Natural killer cell (primary cell): ENCODE results near the gene TECRL. TPM values are rescaled to one million over a fixed set of nuclear protein-coding genes. Genes with fewer than 3 reads are reported as not detected.

Experiments
- ATAC-seq, 3 donors: fragments of 150-1000 bp in 2 of 3; fragments of 200-7000 bp in 1 of 3; cut with Tn5 transposase; 1 replicate in 1 of 3; 2 replicates in 2 of 3; pipeline ENCODE4 v1.10.0; 2021; ENCODE audit warnings: mild to moderate bottlenecking in 2 of 3, moderate library complexity in 2 of 3
- DNase-seq, 2 donors: peaks; one replicate each; pipeline versions ENCODE4 v3.0.0 to v3.0.0-alpha.2; 2013 to 2021; ENCODE audit warnings: mixed read lengths in 1 of 2
- H3K27ac ChIP-seq: one replicate; pipeline ENCODE4 v1.5.1; 2013; ENCODE audit warnings: mild to moderate bottlenecking, low read length
- H3K27me3 ChIP-seq: one replicate; pipeline ENCODE4 v1.6.1; 2013; ENCODE audit warnings: low read length; ENCODE audit not compliant: control insufficient read depth, insufficient read depth
- H3K36me3 ChIP-seq: one replicate; pipeline ENCODE4 v1.6.1; 2013; ENCODE audit warnings: low read length; ENCODE audit not compliant: control insufficient read depth, insufficient read depth
- H3K4me1 ChIP-seq: one replicate; pipeline ENCODE4 v1.6.1; 2013; ENCODE audit warnings: low read length; ENCODE audit not compliant: control insufficient read depth, insufficient read depth
- H3K4me3 ChIP-seq: one replicate; pipeline ENCODE4 v1.5.1; 2013; ENCODE audit warnings: low read length
- H3K9me3 ChIP-seq: one replicate; pipeline ENCODE4 v1.6.1; 2013; ENCODE audit warnings: low read length; ENCODE audit not compliant: control insufficient read depth, insufficient read depth
- H3K27ac Mint-ChIP-seq, 2 donors: one replicate each; pipeline ENCODE4 v1.8.0; 2022; ENCODE audit warnings: mild to moderate bottlenecking in 2 of 2, mixed read lengths in 2 of 2, moderate library complexity in 1 of 2
- H3K27me3 Mint-ChIP-seq, 2 donors: one replicate each; pipeline ENCODE4 v1.8.0; 2022; ENCODE audit warnings: low read depth in 2 of 2, mixed read lengths in 2 of 2
- H3K36me3 Mint-ChIP-seq: one replicate; pipeline ENCODE4 v1.8.0; 2022; ENCODE audit warnings: mixed read lengths
- H3K4me1 Mint-ChIP-seq, 2 donors: one replicate each; pipeline ENCODE4 v1.8.0; 2022; ENCODE audit warnings: mixed read lengths in 2 of 2
- H3K4me3 Mint-ChIP-seq: one replicate; pipeline ENCODE4 v1.8.0; 2022; ENCODE audit warnings: mild to moderate bottlenecking, moderate library complexity, mixed read lengths
- H3K9me3 Mint-ChIP-seq, 2 donors: one replicate each; pipeline ENCODE4 v1.8.0; 2022; ENCODE audit warnings: mixed read lengths in 2 of 2
- CTCF ChIP-seq: fragments of 200-600 bp; IDR thresholded peaks from one replicate; pipeline ENCODE4 v1.8.0; 2022; ENCODE audit warnings: antibody characterized with exemption
- WGBS: methylation state at CpG from one replicate; pipeline ENCODE4 v1.1.7; 2013; ENCODE audit warnings: missing lambda C conversion rate; ENCODE audit not compliant: insufficient coverage; 5-methylcytosine and 5-hydroxymethylcytosine counted together
- intact Hi-C: fragments of 100-400 bp; cut with micrococcal nuclease; formaldehyde crosslinking; loops from one replicate; pipeline ENCODE4 v1.14.2; 2022
- total RNA-seq, 4 donors: library from RNA; stranded (reverse); fragments of 120-200 nt in 1 of 4; gene quantifications; one replicate each; pipeline versions ENCODE4 v1.2.3 to v1.2.4, GENCODE V29; 2013 to 2022

TECRL gene
- total RNA-seq, 3 donors from 2014 or later (not counting 1 experiment from before 2014, with no cell fraction given), result not detected

DNA sequence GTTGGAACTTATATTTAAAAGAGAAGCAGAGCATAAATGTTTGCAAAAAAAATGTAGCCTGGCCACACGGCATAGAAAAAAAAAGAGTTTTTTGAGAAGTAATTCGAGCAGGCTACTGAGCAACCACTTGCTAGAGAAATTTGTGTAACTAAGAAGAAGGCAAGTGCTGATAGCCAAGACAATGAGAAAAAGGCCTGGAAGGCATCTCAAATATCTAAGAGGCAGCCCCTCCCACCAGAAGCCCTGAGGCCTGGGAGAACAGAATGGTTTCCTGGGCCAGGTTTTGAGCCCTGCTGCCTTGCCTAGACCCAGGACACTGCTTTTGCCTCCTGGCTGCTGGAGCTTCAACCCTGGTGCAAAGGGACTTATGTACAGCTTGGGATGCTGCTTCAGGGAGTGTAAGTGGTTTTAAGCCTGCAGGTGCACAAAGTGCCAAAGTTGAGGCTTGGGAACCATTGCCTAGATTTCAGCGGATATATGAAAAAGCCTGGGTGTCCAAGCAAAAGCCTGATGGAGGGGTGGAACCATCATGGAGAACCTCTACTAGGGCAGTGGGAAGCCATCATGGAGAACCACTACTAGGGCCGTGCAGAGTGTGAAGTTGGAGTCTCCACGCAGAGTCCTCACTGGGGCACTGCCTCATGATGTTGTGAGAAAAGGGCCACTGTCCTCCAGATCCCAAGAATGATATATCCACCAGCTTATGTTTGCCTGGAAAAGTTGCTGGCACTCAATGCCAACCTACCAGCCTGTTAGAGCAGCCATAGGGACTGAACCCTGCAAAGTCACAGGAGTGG, 9.7 kb downstream of the TECRL start:
- Mint-ChIP-seq H3K27me3 (no peaks in the 10 kb centered on the region), H3K27ac (no peak overlapping the region), H3K4me1 (no peaks in the 10 kb centered on the region), H3K36me3 (peaks cover 19% of the 10 kb centered on the region), H3K9me3 (peaks cover 15 to 35% of the 10 kb centered on the region in 2 donors), H3K4me3 (no peak overlapping the region)
- DNase-seq (no peak), ATAC-seq (no peak)
- Histone ChIP-seq H3K27me3 (no peaks in the 10 kb centered on the region), H3K4me1 (no peaks in the 10 kb centered on the region), H3K4me3 (no peak overlapping the region), H3K9me3 (peaks cover 4% of the 10 kb centered on the region), H3K36me3 (no peaks in the 10 kb centered on the region), H3K27ac (no peak overlapping the region)
- TF ChIP-seq CTCF, result no peak
- 81% methylated on average over 5 of the region's 5 CpGs for WGBS
- intact Hi-C loops, result no loop called here

DNA sequence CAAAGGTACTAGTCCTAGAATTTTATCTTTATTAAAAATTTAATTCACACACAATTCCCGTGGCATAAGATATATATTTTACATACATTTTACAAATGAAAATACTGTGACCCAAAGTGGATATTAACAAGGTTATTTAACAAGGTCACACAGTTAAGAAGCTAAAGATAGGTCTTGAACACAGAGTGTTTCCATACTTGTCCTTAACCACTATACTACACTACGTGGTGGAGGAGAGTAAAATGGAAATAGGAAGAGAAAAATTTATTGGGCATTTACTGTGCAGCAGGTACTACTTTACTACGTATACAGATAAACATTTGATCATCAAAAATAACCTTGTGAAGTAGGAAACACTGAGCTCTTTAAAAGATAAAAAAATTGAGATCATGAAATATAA, 14.8 kb downstream of the TECRL start:
- no CpG with 5 or more reads among the region's 3 CpGs for WGBS
- TF ChIP-seq CTCF, result no peak
- Histone ChIP-seq H3K4me1 (no peaks in the 10 kb centered on the region), H3K36me3 (no peaks in the 10 kb centered on the region), H3K27me3 (no peaks in the 10 kb centered on the region), H3K27ac (no peak overlapping the region), H3K9me3 (peaks cover 2% of the 10 kb centered on the region), H3K4me3 (no peak overlapping the region)
- no peak for DNase-seq
- ATAC-seq, result no peak
- intact Hi-C loops, result no loop called here
- H3K36me3 Mint-ChIP-seq, result peaks cover 11% of the 10 kb centered on the region
- peaks cover 17 to 24% of the 10 kb centered on the region in 2 donors for H3K9me3 Mint-ChIP-seq
- H3K27ac Mint-ChIP-seq, result no peak overlapping the region
- no peaks in the 10 kb centered on the region for H3K27me3 Mint-ChIP-seq
- no peak overlapping the region for H3K4me3 Mint-ChIP-seq
- H3K4me1 Mint-ChIP-seq, result no peaks in the 10 kb centered on the region

DNA sequence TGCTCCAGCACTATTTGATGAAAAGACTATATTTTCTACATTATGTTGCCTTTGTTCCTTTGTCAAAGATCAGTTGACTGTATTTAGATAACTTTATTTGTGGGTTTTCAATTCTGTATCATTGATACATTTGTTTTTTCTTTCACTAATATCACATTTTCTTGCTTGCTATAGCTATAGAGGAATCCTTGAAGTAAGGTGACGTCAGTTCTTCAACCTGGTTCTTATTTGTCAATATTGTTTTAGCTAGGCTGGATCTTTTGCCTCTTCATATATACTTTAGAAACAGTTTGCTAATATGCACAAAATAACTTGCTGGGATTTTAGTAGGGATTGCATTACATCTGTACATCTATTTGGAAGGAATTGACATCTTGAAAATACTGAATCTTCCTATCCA, 21.0 kb downstream of the TECRL start:
- no CpG with 5 or more reads among the region's 1 CpG for WGBS
- H3K4me3 ChIP-seq, result no peak overlapping the region
- Mint-ChIP-seq H3K27me3 (no peaks in the 10 kb centered on the region), H3K9me3 (peaks cover 7 to 8% of the 10 kb centered on the region in 2 donors), H3K4me3 (no peak overlapping the region), H3K4me1 (no peaks in the 10 kb centered on the region), H3K27ac (no peak overlapping the region), H3K36me3 (no peaks in the 10 kb centered on the region)
- no peaks in the 10 kb centered on the region for H3K36me3 ChIP-seq
- no peaks in the 10 kb centered on the region for H3K4me1 ChIP-seq
- DNase-seq (no peak), ATAC-seq (no peak)
- H3K27ac ChIP-seq, result no peak overlapping the region
- no peaks in the 10 kb centered on the region for H3K27me3 ChIP-seq
- no peak for TF ChIP-seq CTCF
- intact Hi-C loops, result no loop called here
- H3K9me3 ChIP-seq, result peaks cover 14% of the 10 kb centered on the region

GRCh38 chr4:64385220-64385619, 24.0 kb downstream of the TECRL start:
- no peak overlapping the region for H3K27ac ChIP-seq
- H3K36me3 Mint-ChIP-seq, result no peaks in the 10 kb centered on the region
- DNase-seq, result no peak

More at GRCh38 chr4:64385220-64385619, 24.0 kb downstream of the TECRL start:
- H3K27me3 ChIP-seq, result no peaks in the 10 kb centered on the region
- no peak overlapping the region for H3K4me3 ChIP-seq
- H3K27me3 Mint-ChIP-seq, result no peaks in the 10 kb centered on the region
- no peaks in the 10 kb centered on the region for H3K4me1 ChIP-seq
- no peak overlapping the region for H3K4me3 Mint-ChIP-seq
- H3K9me3 Mint-ChIP-seq, result peaks cover 8 to 13% of the 10 kb centered on the region in 2 donors
- 95% methylated on average over 1 of the region's 1 CpG for WGBS
- H3K27ac Mint-ChIP-seq, result no peak overlapping the region
- H3K9me3 ChIP-seq, result peaks cover 14% of the 10 kb centered on the region
- no peaks in the 10 kb centered on the region for H3K4me1 Mint-ChIP-seq
- H3K36me3 ChIP-seq, result no peaks in the 10 kb centered on the region
- ATAC-seq, result no peak
- intact Hi-C loops, result no loop called here
- no peak for TF ChIP-seq CTCF
